Smooth muscle cell of the umbilical artery (primary cell): Measurements from ENCODE around the gene OR1G1. TPM values are rescaled to one million over a fixed set of nuclear protein-coding genes. Genes with fewer than 3 reads are reported as not detected.

ENCODE experiments used
- total RNA-seq: library from RNA; depleted of rRNA; stranded (reverse); fragments of >200 nt; gene quantifications from 2 replicates; pipeline ENCODE4 v1.2.3, GENCODE V29; 2014

The OR1G1 gene
- not detected in 2 replicates for total RNA-seq

DNA sequence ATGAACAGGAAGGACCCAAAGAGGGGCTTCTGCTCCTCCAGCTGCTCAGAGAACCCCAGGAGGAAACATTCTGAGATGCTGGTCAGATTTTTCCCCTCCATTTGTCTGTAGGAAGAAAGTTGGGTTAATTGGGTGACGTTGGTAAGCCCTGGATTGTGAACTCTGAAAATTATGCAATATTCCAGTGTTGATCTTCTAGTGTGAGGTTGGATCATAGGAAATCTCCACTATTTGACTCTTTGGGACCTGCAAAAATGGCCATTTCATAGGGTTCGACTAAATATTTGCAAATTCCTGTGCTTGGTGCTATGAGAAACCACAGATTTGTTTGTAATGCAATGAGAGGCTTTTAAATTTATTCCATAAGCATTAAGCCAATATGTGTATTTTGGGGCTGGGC lies at the start of gene OR1G1:
Gene OR1G1, minus strand, starts transcription at position 101 of the 400 bp plus-strand sequence. Its CDS starts 0 bp downstream, at position 101.

DNA sequence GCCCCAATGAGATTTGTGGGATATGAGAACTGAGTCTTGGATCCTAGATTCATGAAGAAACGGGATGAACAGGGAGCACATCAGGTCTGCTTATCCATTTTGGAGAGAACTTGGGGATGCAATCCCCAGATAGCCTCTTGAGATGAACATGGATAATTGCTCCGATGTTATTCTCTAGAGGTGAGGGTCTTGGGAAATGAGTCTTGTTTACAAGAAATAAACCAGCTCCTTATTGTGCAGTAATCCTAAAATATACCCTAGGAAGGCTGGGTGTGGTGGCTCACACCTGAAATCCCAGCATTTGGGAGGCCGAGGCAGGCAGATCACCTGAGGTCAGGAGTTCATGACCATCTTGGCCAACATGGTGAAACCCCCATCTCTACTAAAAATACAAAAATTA lies 23.0 kb downstream of the OR1G1 start, which contains the start of gene OR1D2:
Gene OR1D2, minus strand, starts transcription at position 101 of the 400 bp plus-strand sequence. CDS start 11,426 bp downstream, outside the sequence.

Other genes with a start within 250 kb of the OR1G1 start
- not detected in 2 replicates for gene OR1D5, start 63.9 kb downstream of the OR1G1 start, total RNA-seq
- gene OR1D2, start 23.1 kb downstream of the OR1G1 start, total RNA-seq, result not detected in 2 replicates
- not detected in 2 replicates for gene OR1A2, start 70.0 kb upstream of the OR1G1 start, total RNA-seq
- not detected in 2 replicates for gene OR1A1, start 80.1 kb upstream of the OR1G1 start, total RNA-seq
- gene OR3A1, start 170.8 kb upstream of the OR1G1 start, total RNA-seq, result not detected in 2 replicates